OCI-LY1 (cell line): ENCODE measurements around the gene SLC16A3.

ENCODE experiments used
- H2AFZ ChIP-seq: fragments of 200-600 bp; sonication (generic), shearing (Covaris generic); 2 replicates; pipeline ENCODE4 v1.6.0; 2014; ENCODE audit warnings: antibody characterized with exemption, mild to moderate bottlenecking, low read length
- H3F3A ChIP-seq: fragments of 200-600 bp; sonication (generic), shearing (Covaris generic); 2 replicates; pipeline ENCODE4 v1.6.0; 2014; ENCODE audit warnings: mild to moderate bottlenecking, antibody characterized with exemption, low read length, moderate library complexity; ENCODE audit not compliant: insufficient read depth
- H3K27ac ChIP-seq: fragments of 200-600 bp; sonication (generic); 2 replicates; pipeline ENCODE4 v1.5.1; 2014; ENCODE audit warnings: low read length, mixed run types, mild to moderate bottlenecking, low read depth; ENCODE audit not compliant: poor library complexity, severe bottlenecking
- H3K27me3 ChIP-seq: fragments of 200-600 bp; sonication (generic); 2 replicates; pipeline ENCODE4 v1.6.0; 2014; ENCODE audit warnings: antibody characterized with exemption, mild to moderate bottlenecking, low read length, moderate library complexity; ENCODE audit not compliant: insufficient read depth
- H3K36me3 ChIP-seq: fragments of 200-600 bp; sonication (generic); 2 replicates; pipeline ENCODE4 v1.6.1; 2014; ENCODE audit warnings: mild to moderate bottlenecking, antibody characterized with exemption, low read length, moderate library complexity, mixed read lengths; ENCODE audit not compliant: insufficient read depth
- H3K4me1 ChIP-seq: fragments of 200-600 bp; sonication (generic); 2 replicates; pipeline ENCODE4 v1.5.1; 2014; ENCODE audit warnings: mild to moderate bottlenecking, low read length, moderate library complexity; ENCODE audit not compliant: insufficient read depth, severe bottlenecking
- H3K4me2 ChIP-seq: fragments of 200-600 bp; sonication (generic), shearing (Covaris generic); 2 replicates; pipeline ENCODE4 v1.6.1; 2014; ENCODE audit warnings: low read length
- H3K4me3 ChIP-seq: fragments of 200-600 bp; sonication (generic); 2 replicates; pipeline ENCODE4 v1.5.1; 2014; ENCODE audit warnings: low read length, low read depth, mild to moderate bottlenecking, mixed read lengths; ENCODE audit not compliant: poor library complexity, severe bottlenecking
- H3K79me2 ChIP-seq: fragments of 200-600 bp; shearing (Covaris generic); 2 replicates; pipeline ENCODE4 v1.6.1; 2016; ENCODE audit warnings: mixed run types, low read length, mixed read lengths; ENCODE audit not compliant: insufficient read depth
- H3K9ac ChIP-seq: fragments of 200-600 bp; sonication (generic), shearing (Covaris generic); 2 replicates; pipeline ENCODE4 v1.6.1; 2014; ENCODE audit warnings: mild to moderate bottlenecking, low read length, mixed read lengths
- H3K9me2 ChIP-seq: fragments of 200-600 bp; sonication (generic), shearing (Covaris generic); 2 replicates; pipeline ENCODE4 v1.6.1; 2014; ENCODE audit warnings: low read depth, mild to moderate bottlenecking, low read length, mixed read lengths
- H3K9me3 ChIP-seq: fragments of 200-600 bp; shearing (Covaris generic); 2 replicates; pipeline ENCODE4 v1.6.1; 2014; ENCODE audit warnings: low read length, mixed read lengths
- H4K20me1 ChIP-seq: fragments of 200-600 bp; sonication (generic), shearing (Covaris generic); 2 replicates; pipeline ENCODE4 v1.6.0; 2016; ENCODE audit warnings: mild to moderate bottlenecking, low read length; ENCODE audit not compliant: insufficient read depth
- EZH2 ChIP-seq: fragments of 200-600 bp; sonication (generic), shearing (Covaris generic); IDR thresholded peaks from 2 replicates; pipeline ENCODE4 v1.8.0; 2017; ENCODE audit warnings: borderline replicate concordance, mixed run types, mild to moderate bottlenecking, antibody characterized with exemption, low read length, moderate library complexity, mixed read lengths
- TF ChIP-seq, protein P1 (sequence below): fragments of 200-600 bp; sonication (generic), shearing (Covaris generic); IDR thresholded peaks from 2 replicates; pipeline ENCODE4 v1.5.1; 2017; ENCODE audit warnings: mild to moderate bottlenecking, antibody characterized with exemption, low read length, moderate library complexity, mixed read lengths

SLC16A3 gene

DNA sequence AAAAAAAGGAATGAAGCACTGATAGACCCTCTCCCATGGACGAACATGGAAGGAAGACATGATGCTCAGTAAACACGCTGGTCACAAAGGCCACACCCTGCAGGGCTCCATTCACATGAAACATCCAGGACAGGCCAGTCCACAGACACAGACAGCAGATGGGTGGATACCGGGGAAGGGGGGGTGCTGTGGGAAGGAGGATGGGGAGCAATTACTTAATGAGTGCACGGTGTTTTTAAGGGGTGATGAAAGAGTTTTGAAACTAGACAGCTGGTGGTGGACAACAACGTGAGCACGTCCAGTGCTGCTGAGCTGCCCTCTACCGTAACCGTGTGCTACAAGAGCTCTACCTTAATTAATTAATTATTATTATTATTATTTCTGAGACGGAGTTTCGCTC lies 6.0 kb upstream of the SLC16A3 start:
- H3K27me3 ChIP-seq, result peaks cover 10% of the 10 kb centered on the region; the same call in 1 of the 2 replicates
- no peaks in the 10 kb centered on the region for H3K79me2 ChIP-seq
- no peaks in the 10 kb centered on the region for H4K20me1 ChIP-seq
- H3K27ac ChIP-seq, result no peak overlapping the region
- TF ChIP-seq, protein P1, sequence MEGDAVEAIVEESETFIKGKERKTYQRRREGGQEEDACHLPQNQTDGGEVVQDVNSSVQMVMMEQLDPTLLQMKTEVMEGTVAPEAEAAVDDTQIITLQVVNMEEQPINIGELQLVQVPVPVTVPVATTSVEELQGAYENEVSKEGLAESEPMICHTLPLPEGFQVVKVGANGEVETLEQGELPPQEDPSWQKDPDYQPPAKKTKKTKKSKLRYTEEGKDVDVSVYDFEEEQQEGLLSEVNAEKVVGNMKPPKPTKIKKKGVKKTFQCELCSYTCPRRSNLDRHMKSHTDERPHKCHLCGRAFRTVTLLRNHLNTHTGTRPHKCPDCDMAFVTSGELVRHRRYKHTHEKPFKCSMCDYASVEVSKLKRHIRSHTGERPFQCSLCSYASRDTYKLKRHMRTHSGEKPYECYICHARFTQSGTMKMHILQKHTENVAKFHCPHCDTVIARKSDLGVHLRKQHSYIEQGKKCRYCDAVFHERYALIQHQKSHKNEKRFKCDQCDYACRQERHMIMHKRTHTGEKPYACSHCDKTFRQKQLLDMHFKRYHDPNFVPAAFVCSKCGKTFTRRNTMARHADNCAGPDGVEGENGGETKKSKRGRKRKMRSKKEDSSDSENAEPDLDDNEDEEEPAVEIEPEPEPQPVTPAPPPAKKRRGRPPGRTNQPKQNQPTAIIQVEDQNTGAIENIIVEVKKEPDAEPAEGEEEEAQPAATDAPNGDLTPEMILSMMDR, result no peak
- no peak for TF ChIP-seq EZH2
- no peak overlapping the region for H3K4me3 ChIP-seq
- no peaks in the 10 kb centered on the region for H3F3A ChIP-seq
- H2AFZ ChIP-seq, result no peak overlapping the region
- H3K9me3 ChIP-seq, result no peaks in the 10 kb centered on the region
- H3K4me2 ChIP-seq, result no peak overlapping the region
- no peaks in the 10 kb centered on the region for H3K9me2 ChIP-seq
- H3K4me1 ChIP-seq, result no peaks in the 10 kb centered on the region
- H3K9ac ChIP-seq, result no peak overlapping the region
- H3K36me3 ChIP-seq, result no peaks in the 10 kb centered on the region

DNA sequence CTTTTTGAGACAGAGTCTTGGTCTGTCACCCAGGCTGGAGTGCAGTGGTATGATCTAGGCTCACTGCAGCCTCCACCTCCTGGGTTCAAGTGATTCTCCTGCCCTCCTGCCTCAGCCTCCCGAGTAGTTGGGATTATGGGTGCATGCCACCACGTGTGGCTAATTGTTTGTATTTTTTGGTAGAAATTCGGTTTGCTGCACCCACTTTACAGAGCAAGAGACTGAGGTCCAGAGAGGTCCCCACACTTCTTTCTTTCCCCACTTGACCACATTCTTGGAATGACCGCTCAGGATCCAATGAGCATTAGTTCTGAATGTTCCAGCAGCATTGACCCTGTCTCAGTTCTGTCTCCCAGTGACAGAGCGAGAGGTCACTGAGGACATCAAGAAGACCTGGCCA lies 5.3 kb upstream of the SLC16A3 start:
- peaks cover 10% of the 10 kb centered on the region; the same call in 1 of the 2 replicates for H3K27me3 ChIP-seq
- no peak overlapping the region for H3K4me3 ChIP-seq
- H3K9me2 ChIP-seq, result no peaks in the 10 kb centered on the region
- H3F3A ChIP-seq, result no peaks in the 10 kb centered on the region
- no peak overlapping the region for H2AFZ ChIP-seq
- H4K20me1 ChIP-seq, result no peaks in the 10 kb centered on the region
- no peaks in the 10 kb centered on the region for H3K79me2 ChIP-seq
- no peak for TF ChIP-seq EZH2
- TF ChIP-seq, protein P1, result no peak
- H3K4me1 ChIP-seq, result no peaks in the 10 kb centered on the region
- no peak overlapping the region for H3K9ac ChIP-seq
- H3K36me3 ChIP-seq, result no peaks in the 10 kb centered on the region
- H3K9me3 ChIP-seq, result no peaks in the 10 kb centered on the region
- no peak overlapping the region for H3K27ac ChIP-seq
- H3K4me2 ChIP-seq, result no peak overlapping the region

DNA sequence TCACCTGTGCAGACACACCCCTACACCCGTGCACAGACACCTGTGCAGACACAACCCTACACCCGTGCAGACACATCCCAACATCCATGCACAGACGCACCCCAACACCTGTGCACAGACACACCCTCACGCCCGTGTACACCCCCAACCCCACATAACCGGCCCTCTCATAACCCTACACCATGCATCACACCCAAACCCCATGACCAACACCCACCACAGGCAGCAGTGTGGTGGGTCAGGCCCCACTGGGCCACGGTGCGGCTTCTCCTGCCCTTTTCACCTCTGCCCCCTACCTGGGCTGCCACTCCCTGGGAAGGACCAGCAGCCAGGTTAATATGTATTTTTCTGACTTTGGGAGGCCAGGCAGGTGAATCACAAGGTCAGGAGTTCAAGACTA lies 4.2 kb upstream of the SLC16A3 start:
- H3K9me2 ChIP-seq, result no peaks in the 10 kb centered on the region
- no peak overlapping the region for H3K4me2 ChIP-seq
- peaks cover 10% of the 10 kb centered on the region; the same call in 1 of the 2 replicates for H3K27me3 ChIP-seq
- H3K36me3 ChIP-seq, result no peaks in the 10 kb centered on the region
- TF ChIP-seq, protein P1, result no peak
- no peak for TF ChIP-seq EZH2
- no peak overlapping the region for H3K9ac ChIP-seq
- no peak overlapping the region for H3K4me3 ChIP-seq
- H3K4me1 ChIP-seq, result peaks cover under 1% of the 10 kb centered on the region
- no peaks in the 10 kb centered on the region for H3K9me3 ChIP-seq
- no peak overlapping the region for H3K27ac ChIP-seq
- H3F3A ChIP-seq, result no peaks in the 10 kb centered on the region
- H3K79me2 ChIP-seq, result no peaks in the 10 kb centered on the region
- H2AFZ ChIP-seq, result no peak overlapping the region
- no peaks in the 10 kb centered on the region for H4K20me1 ChIP-seq
